22Rv1 (cell line): ENCODE measurements around the gene CISH.

Experiments
- ZFX ChIP-seq: fragments of 450-650 bp; IDR thresholded peaks from 2 replicates; pipeline ENCODE4 v1.6.1; 2017; ENCODE audit warnings: antibody characterized with exemption, borderline replicate concordance
- TF ChIP-seq, protein P1 (sequence below): fragments of 450-650 bp; IDR thresholded peaks from 2 replicates; pipeline ENCODE4 v1.5.1; 2017; ENCODE audit warnings: mild to moderate bottlenecking

GRCh38 chr3:50607271-50608091 lies 4.1 kb downstream of the CISH start:
- TF ChIP-seq, protein P1, sequence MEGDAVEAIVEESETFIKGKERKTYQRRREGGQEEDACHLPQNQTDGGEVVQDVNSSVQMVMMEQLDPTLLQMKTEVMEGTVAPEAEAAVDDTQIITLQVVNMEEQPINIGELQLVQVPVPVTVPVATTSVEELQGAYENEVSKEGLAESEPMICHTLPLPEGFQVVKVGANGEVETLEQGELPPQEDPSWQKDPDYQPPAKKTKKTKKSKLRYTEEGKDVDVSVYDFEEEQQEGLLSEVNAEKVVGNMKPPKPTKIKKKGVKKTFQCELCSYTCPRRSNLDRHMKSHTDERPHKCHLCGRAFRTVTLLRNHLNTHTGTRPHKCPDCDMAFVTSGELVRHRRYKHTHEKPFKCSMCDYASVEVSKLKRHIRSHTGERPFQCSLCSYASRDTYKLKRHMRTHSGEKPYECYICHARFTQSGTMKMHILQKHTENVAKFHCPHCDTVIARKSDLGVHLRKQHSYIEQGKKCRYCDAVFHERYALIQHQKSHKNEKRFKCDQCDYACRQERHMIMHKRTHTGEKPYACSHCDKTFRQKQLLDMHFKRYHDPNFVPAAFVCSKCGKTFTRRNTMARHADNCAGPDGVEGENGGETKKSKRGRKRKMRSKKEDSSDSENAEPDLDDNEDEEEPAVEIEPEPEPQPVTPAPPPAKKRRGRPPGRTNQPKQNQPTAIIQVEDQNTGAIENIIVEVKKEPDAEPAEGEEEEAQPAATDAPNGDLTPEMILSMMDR = no peak
- no peak for TF ChIP-seq ZFX
